CD4-positive, alpha-beta T cell (primary cell): Measurements from ENCODE around the gene HSPG2. TPM values are rescaled to one million over a fixed set of nuclear protein-coding genes. Genes with fewer than 3 reads are reported as not detected.

Source experiments
- ATAC-seq: fragments of 200-7000 bp; cut with Tn5 transposase; one replicate; pipeline ENCODE4 v1.10.0; 2022; ENCODE audit warnings: mild to moderate bottlenecking; ENCODE audit not compliant: poor library complexity
- CTCF ChIA-PET: fragments of 350-600 bp; sonication (Branson Sonifier 250); formaldehyde crosslinking; loops from one replicate; lab custom pipeline; 2021; ENCODE audit warnings: antibody characterized with exemption, inconsistent platforms; lab: Charles Lee
- POLR2A ChIA-PET: fragments of 350-600 bp; sonication (Branson Sonifier 250); formaldehyde crosslinking; loops from one replicate; lab custom pipeline; 2021; ENCODE audit warnings: antibody characterized with exemption, inconsistent platforms; lab: Charles Lee
- DNase-seq, 14 experiments: peaks; one replicate each; pipeline ENCODE4 v3.0.0-alpha.2; 2013 to 2020; ENCODE audit warnings: mixed read lengths in 2 of 14
- H3K27ac ChIP-seq, 2 donors: one replicate each; pipeline versions ENCODE4 v1.5.1 to v1.7.0; 2013; ENCODE audit warnings: low read length in 2 of 2, low read depth in 1 of 2, mild to moderate bottlenecking in 1 of 2
- H3K27me3 ChIP-seq, 2 experiments: 1 replicate in 1 of 2; 2 replicates in 1 of 2; pipeline versions ENCODE4 v1.6.1 to v1.7.0; 2013; ENCODE audit warnings: low read length in 2 of 2, control low read depth in 1 of 2, mild to moderate bottlenecking in 1 of 2, moderate library complexity in 1 of 2; ENCODE audit not compliant: insufficient read depth in 2 of 2, control insufficient read depth in 1 of 2
- H3K36me3 ChIP-seq: one replicate; pipeline ENCODE4 v1.6.1; 2013; ENCODE audit warnings: low read length, control low read depth; ENCODE audit not compliant: insufficient read depth
- H3K4me1 ChIP-seq: one replicate; pipeline ENCODE4 v1.6.1; 2013; ENCODE audit warnings: low read length, control low read depth; ENCODE audit not compliant: insufficient read depth
- H3K4me3 ChIP-seq: one replicate; pipeline ENCODE4 v1.5.1; 2013; ENCODE audit warnings: mild to moderate bottlenecking, low read length, moderate library complexity
- H3K9me3 ChIP-seq, 2 experiments: 1 replicate in 1 of 2; 2 replicates in 1 of 2; pipeline versions ENCODE4 v1.6.1 to v1.7.0; 2013; ENCODE audit warnings: low read length in 2 of 2, mild to moderate bottlenecking in 2 of 2, control low read depth in 1 of 2, moderate library complexity in 1 of 2; ENCODE audit not compliant: control insufficient read depth in 1 of 2, insufficient read depth in 1 of 2
- H3K27ac Mint-ChIP-seq: one replicate; pipeline ENCODE4 v1.8.0; 2020; ENCODE audit warnings: mixed read lengths
- H3K27me3 Mint-ChIP-seq: one replicate; pipeline ENCODE4 v1.8.0; 2021; ENCODE audit warnings: mixed read lengths
- H3K36me3 Mint-ChIP-seq: one replicate; pipeline ENCODE4 v1.8.0; 2021; ENCODE audit warnings: low read depth, mixed read lengths
- H3K4me1 Mint-ChIP-seq: one replicate; pipeline ENCODE4 v1.8.0; 2021; ENCODE audit warnings: low read depth, mixed read lengths
- H3K4me3 Mint-ChIP-seq: one replicate; pipeline ENCODE4 v1.8.0; 2020; ENCODE audit warnings: mild to moderate bottlenecking, mixed read lengths
- H3K9me3 Mint-ChIP-seq: one replicate; pipeline ENCODE4 v1.8.0; 2020; ENCODE audit warnings: mixed read lengths
- intact Hi-C, 2 experiments: fragments of 100-400 bp; cut with DNase I in 1 of 2; cut with micrococcal nuclease in 1 of 2; formaldehyde crosslinking; loops; one replicate each; pipeline versions ENCODE4 v1.15.1 to v1.9.0; 2023 to 2025; cut with DNase I, micrococcal nuclease
- total RNA-seq, 174 experiments: library from RNA in 2 of 174; stranded (reverse) in 2 of 174; gene quantifications; one replicate each; pipeline ENCODE4 v1.2.3 and lab custom pipeline; 2021 to 2026
- TF ChIP-seq, protein P1 (sequence below): fragments of 200-600 bp; IDR thresholded peaks from one replicate; pipeline ENCODE4 v1.8.0; 2022; ENCODE audit warnings: antibody characterized with exemption, mild to moderate bottlenecking

Gene HSPG2
- total RNA-seq, 2 experiments from 2014 or later: 10.8 to 11.0 TPM

DNA sequence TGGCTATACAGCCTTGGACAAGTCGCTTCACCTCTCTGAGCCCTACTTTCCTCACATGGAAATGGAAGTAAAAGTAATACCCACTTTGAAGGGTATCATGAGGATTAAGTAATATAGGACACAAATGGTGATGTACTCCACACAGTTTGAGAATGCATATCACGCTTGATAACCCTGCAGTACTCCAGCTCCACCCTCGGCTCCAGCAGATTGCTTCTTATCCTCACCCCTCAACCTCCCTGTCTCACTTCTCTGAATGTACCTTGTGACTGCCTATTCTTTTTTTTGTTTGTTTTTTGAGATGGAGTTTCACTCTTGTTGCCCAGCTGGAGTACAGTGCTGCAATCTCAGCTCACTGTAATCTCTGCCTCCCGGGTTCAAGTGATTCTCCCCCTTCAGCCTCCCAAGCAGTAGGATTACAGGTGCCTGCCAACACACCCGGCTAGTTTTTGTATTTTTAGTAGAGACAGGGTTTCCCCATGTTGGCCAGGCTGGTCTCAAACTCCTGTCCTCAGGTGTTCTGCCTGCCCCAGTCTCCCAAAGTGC lies 69.6 kb downstream of the HSPG2 start:
- Histone ChIP-seq H3K4me1 (no peaks in the 10 kb centered on the region), H3K36me3 (no peaks in the 10 kb centered on the region), H3K27me3 (no peaks in the 10 kb centered on the region), H3K27ac (no peak overlapping the region), H3K9me3 (peaks cover 0 to 2% of the 10 kb centered on the region in 2 experiments), H3K4me3 (no peak overlapping the region)
- Mint-ChIP-seq H3K4me1 (no peaks in the 10 kb centered on the region), H3K27ac (no peak overlapping the region), H3K27me3 (no peaks in the 10 kb centered on the region), H3K4me3 (no peak overlapping the region), H3K9me3 (no peaks in the 10 kb centered on the region), H3K36me3 (no peaks in the 10 kb centered on the region)
- POLR2A ChIA-PET: no interaction called here
- CTCF ChIA-PET: no interaction called here
- DNase-seq (no peak), ATAC-seq (no peak)
- intact Hi-C loops: no loop called here
- TF ChIP-seq, protein P1, sequence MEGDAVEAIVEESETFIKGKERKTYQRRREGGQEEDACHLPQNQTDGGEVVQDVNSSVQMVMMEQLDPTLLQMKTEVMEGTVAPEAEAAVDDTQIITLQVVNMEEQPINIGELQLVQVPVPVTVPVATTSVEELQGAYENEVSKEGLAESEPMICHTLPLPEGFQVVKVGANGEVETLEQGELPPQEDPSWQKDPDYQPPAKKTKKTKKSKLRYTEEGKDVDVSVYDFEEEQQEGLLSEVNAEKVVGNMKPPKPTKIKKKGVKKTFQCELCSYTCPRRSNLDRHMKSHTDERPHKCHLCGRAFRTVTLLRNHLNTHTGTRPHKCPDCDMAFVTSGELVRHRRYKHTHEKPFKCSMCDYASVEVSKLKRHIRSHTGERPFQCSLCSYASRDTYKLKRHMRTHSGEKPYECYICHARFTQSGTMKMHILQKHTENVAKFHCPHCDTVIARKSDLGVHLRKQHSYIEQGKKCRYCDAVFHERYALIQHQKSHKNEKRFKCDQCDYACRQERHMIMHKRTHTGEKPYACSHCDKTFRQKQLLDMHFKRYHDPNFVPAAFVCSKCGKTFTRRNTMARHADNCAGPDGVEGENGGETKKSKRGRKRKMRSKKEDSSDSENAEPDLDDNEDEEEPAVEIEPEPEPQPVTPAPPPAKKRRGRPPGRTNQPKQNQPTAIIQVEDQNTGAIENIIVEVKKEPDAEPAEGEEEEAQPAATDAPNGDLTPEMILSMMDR: no peak

DNA sequence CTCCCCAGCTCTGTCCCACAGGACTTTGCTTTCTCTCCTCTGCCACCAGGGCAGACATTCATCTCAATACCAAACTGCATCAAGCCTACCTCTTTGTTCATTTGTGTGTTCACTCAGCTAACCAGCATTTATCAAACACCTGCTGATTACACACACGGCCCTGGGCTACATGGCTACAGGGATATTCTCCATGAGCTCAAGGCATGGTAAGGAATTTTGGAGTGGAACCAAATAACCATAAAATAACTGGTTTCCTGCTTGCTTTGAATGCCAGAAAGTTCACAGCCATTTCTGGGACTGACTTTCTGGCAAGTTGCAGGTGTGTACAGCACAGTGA lies 70.4 kb downstream of the HSPG2 start:
- H3K4me3 Mint-ChIP-seq: no peak overlapping the region
- no peak overlapping the region for H3K27ac Mint-ChIP-seq
- H3K4me3 ChIP-seq: no peak overlapping the region
- no peaks in the 10 kb centered on the region for H3K4me1 Mint-ChIP-seq
- H3K36me3 Mint-ChIP-seq: peaks cover 5% of the 10 kb centered on the region
- H3K9me3 Mint-ChIP-seq: no peaks in the 10 kb centered on the region
- ChIA-PET CTCF (no interaction called here), POLR2A (no interaction called here)
- no peak overlapping the region for H3K27ac ChIP-seq
- TF ChIP-seq, protein P1: no peak
- intact Hi-C loops: no loop called here
- no peaks in the 10 kb centered on the region for H3K36me3 ChIP-seq
- H3K4me1 ChIP-seq: no peaks in the 10 kb centered on the region
- DNase-seq (no peak), ATAC-seq (no peak)
- peaks cover 0 to 4% of the 10 kb centered on the region in 2 experiments for H3K9me3 ChIP-seq
- no peaks in the 10 kb centered on the region for H3K27me3 ChIP-seq
- no peaks in the 10 kb centered on the region for H3K27me3 Mint-ChIP-seq

DNA sequence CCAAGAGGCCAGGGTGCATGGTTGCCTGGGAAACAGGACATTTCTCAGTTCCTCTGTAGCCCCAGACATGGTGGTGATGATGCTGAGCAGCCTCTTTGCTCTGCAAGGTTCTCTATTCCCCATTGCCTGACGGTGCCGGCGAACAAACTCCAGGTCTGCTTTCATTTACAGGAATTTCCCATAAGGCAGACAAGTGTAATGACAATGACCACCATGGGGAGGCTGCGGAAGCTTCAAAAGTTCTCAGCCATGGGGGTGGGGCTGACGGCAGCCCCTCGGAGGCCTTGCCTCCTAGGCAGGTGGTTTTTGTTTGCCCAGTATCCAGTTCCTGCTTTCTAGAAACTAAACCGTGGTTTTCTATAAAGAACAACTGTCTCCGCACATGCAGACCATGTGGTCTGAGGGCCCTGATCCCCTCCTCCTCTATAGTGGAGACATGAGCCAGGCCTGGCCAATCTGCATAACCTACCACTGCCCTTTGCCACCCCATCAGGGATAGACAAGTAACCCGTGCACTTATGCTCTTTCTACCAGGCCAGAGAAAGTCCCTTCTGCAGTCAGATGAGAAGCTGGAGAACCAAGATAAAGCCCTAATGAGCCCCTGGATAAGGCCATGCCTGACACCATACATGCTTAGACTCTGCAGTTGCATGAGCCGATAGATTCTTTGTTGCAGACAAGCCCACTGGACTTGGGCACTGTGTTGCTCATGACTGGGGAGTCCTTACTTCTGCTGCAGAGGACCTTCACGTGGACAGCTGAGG lies 71.0 kb downstream of the HSPG2 start:
- H3K9me3 Mint-ChIP-seq: no peaks in the 10 kb centered on the region
- H3K36me3 Mint-ChIP-seq: peaks cover 8% of the 10 kb centered on the region
- TF ChIP-seq, protein P1: no peak
- ChIA-PET CTCF (no interaction called here), POLR2A (no interaction called here)
- no peaks in the 10 kb centered on the region for H3K36me3 ChIP-seq
- H3K4me3 ChIP-seq: no peak overlapping the region
- no peak overlapping the region for H3K27ac ChIP-seq
- DNase-seq (peak in 3 of 14 experiments; percentile 15 to 45 (median 41)), ATAC-seq (no peak)
- intact Hi-C loops: no loop called here
- no peak overlapping the region for H3K4me3 Mint-ChIP-seq
- H3K9me3 ChIP-seq: peaks cover 0 to 8% of the 10 kb centered on the region in 2 experiments
- no peaks in the 10 kb centered on the region for H3K27me3 Mint-ChIP-seq
- no peaks in the 10 kb centered on the region for H3K4me1 ChIP-seq
- H3K27ac Mint-ChIP-seq: no peak overlapping the region
- no peaks in the 10 kb centered on the region for H3K27me3 ChIP-seq
- no peaks in the 10 kb centered on the region for H3K4me1 Mint-ChIP-seq
